22Rv1 (cell line): ENCODE measurements around the gene OVOL3.
"Not testable (repeated sequence)": the region's sequence is repeated elsewhere in the genome, so short reads cannot be mapped to it uniquely, and the experiment has no call there.

ENCODE experiments used
- H3K27ac ChIP-seq: fragments of 450-650 bp; 2 replicates; pipeline ENCODE4 v1.5.1; 2017
- ZFX ChIP-seq: fragments of 450-650 bp; IDR thresholded peaks from 2 replicates; pipeline ENCODE4 v1.6.1; 2017; ENCODE audit warnings: antibody characterized with exemption, borderline replicate concordance
- TF ChIP-seq, protein P1 (sequence below): fragments of 450-650 bp; IDR thresholded peaks from 2 replicates; pipeline ENCODE4 v1.5.1; 2017; ENCODE audit warnings: mild to moderate bottlenecking

OVOL3 gene

DNA sequence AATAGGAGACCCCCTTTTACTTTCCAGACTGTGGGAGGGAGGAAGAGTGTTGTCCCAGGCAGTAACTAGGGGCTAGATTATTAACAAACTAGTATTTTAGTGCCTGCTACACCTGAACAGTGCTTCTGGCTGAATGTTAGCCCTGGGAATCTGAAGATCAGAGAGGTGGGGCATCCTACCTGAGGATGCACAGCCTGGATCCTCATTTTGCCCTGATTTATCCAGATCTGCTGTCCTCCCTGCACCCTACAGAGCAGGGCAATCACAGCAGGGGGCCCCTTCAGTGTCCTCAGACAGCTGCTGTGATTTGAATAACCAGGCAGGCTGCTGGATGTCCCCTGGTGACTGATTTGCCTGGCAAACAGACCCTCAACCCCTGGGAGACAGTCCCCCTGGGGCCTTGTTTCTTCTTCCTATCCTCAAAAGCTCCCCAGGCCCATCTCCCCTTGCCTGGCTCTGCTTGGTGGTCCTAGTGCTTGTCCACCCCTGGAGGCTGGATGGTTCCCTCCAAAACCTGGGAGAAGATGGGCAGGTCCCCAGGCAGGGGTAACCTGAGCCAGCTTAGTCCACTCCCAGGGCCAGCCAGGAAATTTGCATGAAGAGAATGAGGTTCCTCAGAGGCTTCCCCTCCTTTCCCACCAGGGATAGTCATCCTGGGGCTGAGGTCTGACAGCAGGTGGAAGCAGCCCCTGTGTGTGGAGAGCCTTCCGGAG lies at the start of gene OVOL3:
Gene OVOL3, plus strand, starts transcription at position 657 of the 713 bp plus-strand sequence. CDS start 60 bp downstream, outside the sequence.
- H3K27ac ChIP-seq = no peak within 1 kb of the TSS
- TF ChIP-seq ZFX = no peak
- TF ChIP-seq, protein P1, sequence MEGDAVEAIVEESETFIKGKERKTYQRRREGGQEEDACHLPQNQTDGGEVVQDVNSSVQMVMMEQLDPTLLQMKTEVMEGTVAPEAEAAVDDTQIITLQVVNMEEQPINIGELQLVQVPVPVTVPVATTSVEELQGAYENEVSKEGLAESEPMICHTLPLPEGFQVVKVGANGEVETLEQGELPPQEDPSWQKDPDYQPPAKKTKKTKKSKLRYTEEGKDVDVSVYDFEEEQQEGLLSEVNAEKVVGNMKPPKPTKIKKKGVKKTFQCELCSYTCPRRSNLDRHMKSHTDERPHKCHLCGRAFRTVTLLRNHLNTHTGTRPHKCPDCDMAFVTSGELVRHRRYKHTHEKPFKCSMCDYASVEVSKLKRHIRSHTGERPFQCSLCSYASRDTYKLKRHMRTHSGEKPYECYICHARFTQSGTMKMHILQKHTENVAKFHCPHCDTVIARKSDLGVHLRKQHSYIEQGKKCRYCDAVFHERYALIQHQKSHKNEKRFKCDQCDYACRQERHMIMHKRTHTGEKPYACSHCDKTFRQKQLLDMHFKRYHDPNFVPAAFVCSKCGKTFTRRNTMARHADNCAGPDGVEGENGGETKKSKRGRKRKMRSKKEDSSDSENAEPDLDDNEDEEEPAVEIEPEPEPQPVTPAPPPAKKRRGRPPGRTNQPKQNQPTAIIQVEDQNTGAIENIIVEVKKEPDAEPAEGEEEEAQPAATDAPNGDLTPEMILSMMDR = no peak

DNA sequence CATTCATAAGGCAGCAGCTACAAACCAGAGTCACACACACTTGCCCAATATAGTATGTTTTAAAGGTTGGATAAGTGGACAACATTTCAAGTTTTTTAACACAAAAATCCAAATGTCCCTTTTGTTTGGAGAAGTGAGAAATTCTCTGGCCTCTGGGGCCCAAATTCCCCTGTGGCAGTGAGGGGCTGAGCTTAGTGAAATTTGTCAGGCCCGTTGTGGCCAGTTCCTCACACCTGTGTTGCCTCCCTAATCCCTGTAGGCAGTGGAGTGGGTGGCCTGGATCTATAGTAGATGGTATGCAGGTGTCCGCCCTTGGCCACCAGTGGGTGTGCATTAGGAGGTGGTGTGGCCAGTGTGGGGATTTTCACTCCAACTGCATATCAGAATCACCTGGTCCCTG lies 49.6 kb upstream of the OVOL3 start:
- H3K27ac ChIP-seq = no peak overlapping the region
- TF ChIP-seq, protein P1 = no peak
- no peak for TF ChIP-seq ZFX

DNA sequence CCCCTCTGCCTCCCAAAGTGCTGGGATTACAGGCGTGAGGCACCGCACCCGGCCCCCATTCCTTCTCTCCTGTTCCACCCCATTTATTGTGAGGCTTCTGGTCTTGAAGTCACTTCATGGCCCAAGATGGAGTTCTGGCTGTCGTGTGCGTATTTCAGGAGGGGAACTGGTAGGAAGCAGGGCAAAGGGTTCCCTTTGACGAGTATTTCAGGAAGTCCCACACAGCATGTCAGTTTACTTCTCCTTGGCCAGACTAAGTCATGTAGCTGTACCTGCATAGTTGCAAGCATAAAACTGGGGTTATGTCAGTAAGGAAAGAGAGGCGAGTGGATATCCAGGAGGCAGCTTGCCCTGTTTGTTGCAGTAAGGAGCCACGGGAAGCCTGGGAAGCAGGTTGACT lies 46.1 kb upstream of the OVOL3 start:
- TF ChIP-seq, protein P1 = no peak
- TF ChIP-seq ZFX = no peak
- H3K27ac ChIP-seq = no peak overlapping the region

DNA sequence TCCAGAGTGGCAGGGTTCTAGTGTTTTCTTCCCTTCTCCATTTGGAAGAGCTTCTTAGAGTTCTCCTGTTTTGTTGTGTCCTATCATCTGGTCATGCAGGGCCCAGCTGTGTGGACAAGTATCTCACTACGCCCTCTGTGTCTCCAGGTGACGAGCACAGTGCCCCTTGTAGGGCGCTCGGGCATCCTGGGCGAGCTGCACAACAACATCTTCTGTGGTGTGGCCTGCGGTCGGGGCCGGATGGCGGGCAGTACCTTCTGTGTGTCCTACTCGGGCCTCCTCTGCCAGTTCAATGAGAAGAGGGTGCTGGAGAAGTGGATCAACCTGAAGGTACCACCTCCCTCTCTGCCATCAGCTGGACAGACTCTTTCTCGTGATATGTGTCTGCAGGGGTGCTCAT lies 43.3 kb upstream of the OVOL3 start:
- no peak overlapping the region for H3K27ac ChIP-seq
- no peak for TF ChIP-seq ZFX
- TF ChIP-seq, protein P1 = no peak

DNA sequence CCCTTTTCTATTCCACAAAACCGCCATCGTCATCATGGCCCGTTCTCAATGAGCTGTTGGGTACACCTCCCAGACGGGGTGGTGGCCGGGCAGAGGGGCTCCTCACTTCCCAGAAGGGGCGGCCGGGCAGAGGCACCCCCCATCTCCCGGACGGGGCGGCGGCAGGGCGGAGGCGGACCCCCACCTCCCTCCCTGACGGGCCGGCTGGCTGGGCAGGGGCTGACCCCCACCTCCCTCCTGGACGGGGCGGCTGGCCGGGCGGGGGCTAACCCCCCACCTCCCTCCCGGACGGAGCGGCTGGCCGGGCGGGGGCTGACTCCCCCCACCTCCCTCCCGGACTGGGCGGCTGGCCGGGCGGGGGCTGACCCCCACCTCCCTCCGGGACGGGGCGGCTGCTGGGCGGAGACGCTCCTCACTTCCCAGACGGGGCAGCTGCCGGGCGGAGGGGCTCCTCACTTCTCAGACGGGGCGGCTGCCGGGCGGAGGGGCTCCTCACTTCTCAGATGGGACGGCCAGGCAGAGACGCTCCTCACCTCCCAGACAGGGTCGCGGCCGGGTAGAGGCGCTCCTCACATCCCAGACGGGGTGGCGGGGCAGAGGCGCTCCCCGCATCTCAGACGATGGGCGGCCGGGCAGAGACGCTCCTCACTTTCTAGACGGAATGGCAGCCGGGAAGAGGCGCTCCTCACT lies 42.0 kb upstream of the OVOL3 start:
- not testable (repeated sequence) for H3K27ac ChIP-seq

DNA sequence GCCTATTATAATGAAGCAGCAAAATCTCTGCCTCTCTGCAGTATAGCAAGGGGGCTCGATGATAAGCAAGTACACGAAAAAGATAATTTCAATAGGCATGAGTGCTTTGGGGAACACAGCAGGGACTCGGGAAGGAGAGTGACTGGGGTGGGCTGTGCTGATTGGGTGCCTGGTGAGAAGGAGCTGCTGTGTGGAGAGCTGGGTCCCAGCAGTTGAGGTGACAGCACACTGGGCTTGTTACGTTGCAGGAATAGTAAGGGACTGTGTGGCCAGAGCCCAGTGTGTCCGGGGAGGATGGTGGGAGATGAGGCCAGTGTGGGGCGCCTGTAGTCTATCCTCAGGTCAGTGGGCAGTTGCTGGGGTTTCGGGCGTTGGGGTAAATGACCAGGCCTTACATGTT lies 38.9 kb upstream of the OVOL3 start:
- no peak for TF ChIP-seq ZFX
- TF ChIP-seq, protein P1 = no peak
- no peak overlapping the region for H3K27ac ChIP-seq

DNA sequence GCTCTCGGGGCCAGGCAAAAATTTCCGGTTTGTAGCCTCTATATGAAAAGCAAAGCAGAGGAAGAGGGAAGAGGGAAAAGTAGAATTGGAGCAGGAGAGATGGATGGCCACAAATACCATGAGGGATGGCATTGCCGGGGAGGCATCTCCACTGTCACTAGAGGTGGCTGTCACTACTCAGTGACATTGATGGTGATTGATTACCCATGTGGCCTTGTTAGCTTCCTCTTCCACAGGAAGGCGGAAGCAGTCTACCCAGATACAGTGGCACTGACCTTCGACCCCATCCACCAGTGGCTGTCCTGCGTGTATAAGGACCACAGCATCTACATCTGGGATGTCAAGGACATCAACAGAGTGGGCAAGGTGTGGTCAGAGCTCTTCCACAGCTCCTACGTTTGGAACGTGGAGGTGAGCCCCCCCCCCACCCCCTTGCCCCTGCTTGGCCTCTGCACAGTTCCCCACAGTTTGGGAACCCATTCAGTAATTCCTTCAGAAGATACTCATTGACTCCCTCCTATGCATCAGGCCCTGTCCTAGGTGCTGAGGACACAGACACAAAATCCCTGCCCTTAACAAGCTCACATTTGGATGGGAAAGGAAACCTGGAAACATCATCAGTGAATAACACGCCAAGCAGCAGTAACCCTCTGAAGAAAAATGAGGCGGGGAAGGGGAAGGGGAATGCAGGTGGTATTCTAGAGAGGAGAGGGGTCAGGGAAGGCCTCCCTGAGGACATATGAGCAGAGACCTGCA lies 37.6 kb upstream of the OVOL3 start:
- H3K27ac ChIP-seq = no peak overlapping the region
- TF ChIP-seq, protein P1 = no peak
- no peak for TF ChIP-seq ZFX
